GM04504 (cell line): ENCODE results near the gene PRRC1.

Source experiments
- DNase-seq: peaks from one replicate; pipeline ENCODE4 v3.0.0-alpha.2; 2012; ENCODE audit warnings: low read depth

The PRRC1 gene

GRCh38 chr5:127580731-127581130 is 63.3 kb downstream of the PRRC1 start:
- DNase-seq = no peak

GRCh38 chr5:127581450-127581849 is 64.0 kb downstream of the PRRC1 start:
- no peak for DNase-seq

- no peak for DNase-seq
Measured at GRCh38 chr5:127582773-127583370, 65.4 kb downstream of the PRRC1 start.

- DNase-seq = no peak
Measured at GRCh38 chr5:127583866-127584265, 66.4 kb downstream of the PRRC1 start.

- no peak for DNase-seq
Measured at GRCh38 chr5:127585661-127586060, 68.2 kb downstream of the PRRC1 start.

GRCh38 chr5:127586066-127586770 is 68.8 kb downstream of the PRRC1 start:
- DNase-seq = no peak

GRCh38 chr5:127586811-127587210 is 69.4 kb downstream of the PRRC1 start:
- DNase-seq = no peak

GRCh38 chr5:127587246-127587917 is 69.9 kb downstream of the PRRC1 start:
- no peak for DNase-seq

GRCh38 chr5:127588368-127588767 is 70.9 kb downstream of the PRRC1 start:
- no peak for DNase-seq

- DNase-seq = no peak
Measured at GRCh38 chr5:127589309-127590030, 72.0 kb downstream of the PRRC1 start.

GRCh38 chr5:127590156-127590722 is 72.8 kb downstream of the PRRC1 start:
- no peak for DNase-seq

GRCh38 chr5:127595484-127596368 is 78.3 kb downstream of the PRRC1 start:
- no peak for DNase-seq

GRCh38 chr5:127596501-127596900 is 79.1 kb downstream of the PRRC1 start:
- no peak for DNase-seq

- no peak for DNase-seq
Measured at GRCh38 chr5:127599320-127599719, 81.9 kb downstream of the PRRC1 start.

GRCh38 chr5:127599847-127600246 is 82.4 kb downstream of the PRRC1 start:
- no peak for DNase-seq

GRCh38 chr5:127601111-127601510 is 83.7 kb downstream of the PRRC1 start:
- no peak for DNase-seq

- no peak for DNase-seq
Measured at GRCh38 chr5:127601601-127602000, 84.2 kb downstream of the PRRC1 start.

- no peak for DNase-seq
Measured at GRCh38 chr5:127602481-127602880, 85.0 kb downstream of the PRRC1 start.

- no peak for DNase-seq
Measured at GRCh38 chr5:127602896-127603844, 85.7 kb downstream of the PRRC1 start.
